ENCODE results near the gene KCNMB2.

The KCNMB2 gene

GRCh38 chr3:178794711-178795110, 258.5 kb downstream of the KCNMB2 start:
- no peak for DNase-seq
- no peak for TF ChIP-seq CTCF (IDR thresholded peaks at IDR 0.05; ENCODE audit: low read depth, low read length)
- H3K36me3 ChIP-seq = no peaks in the 10 kb centered on the region

GRCh38 chr3:178795349-178795748, 259.1 kb downstream of the KCNMB2 start:
- H3K4me1 ChIP-seq = no peaks in the 10 kb centered on the region
- no peaks in the 10 kb centered on the region for H3K27me3 ChIP-seq
- TF ChIP-seq CTCF (IDR thresholded peaks at IDR 0.05; ENCODE audit: low read depth, low read length) = no peak
- no peak overlapping the region for H3K4me3 ChIP-seq (ENCODE audit: low read depth, low read length)
- H3K36me3 ChIP-seq = no peaks in the 10 kb centered on the region
- no peaks in the 10 kb centered on the region for H3K9me3 ChIP-seq
- no peak for DNase-seq

More at GRCh38 chr3:178794711-178795110, 258.5 kb downstream of the KCNMB2 start:
- H3K27me3 ChIP-seq = no peaks in the 10 kb centered on the region
- no peaks in the 10 kb centered on the region for H3K4me1 ChIP-seq
- no peaks in the 10 kb centered on the region for H3K9me3 ChIP-seq
- H3K4me3 ChIP-seq (ENCODE audit: low read depth, low read length) = no peak overlapping the region

GRCh38 chr3:178802259-178802658, 266.0 kb downstream of the KCNMB2 start:
- no peak for DNase-seq
- Histone ChIP-seq H3K9me3 (no peaks in the 10 kb centered on the region), H3K36me3 (no peaks in the 10 kb centered on the region), H3K27me3 (no peaks in the 10 kb centered on the region), H3K4me3 (ENCODE audit: low read depth, low read length) (no peak overlapping the region), H3K4me1 (no peaks in the 10 kb centered on the region)
- TF ChIP-seq CTCF (IDR thresholded peaks at IDR 0.05; ENCODE audit: low read depth, low read length) = no peak

- H3K9me3 ChIP-seq = no peaks in the 10 kb centered on the region
- no peaks in the 10 kb centered on the region for H3K36me3 ChIP-seq
- no peaks in the 10 kb centered on the region for H3K27me3 ChIP-seq
- no peak overlapping the region for H3K4me3 ChIP-seq (ENCODE audit: low read depth, low read length)
- DNase-seq = no peak
- no peaks in the 10 kb centered on the region for H3K4me1 ChIP-seq
- no peak for TF ChIP-seq CTCF (IDR thresholded peaks at IDR 0.05; ENCODE audit: low read depth, low read length)
Observed at GRCh38 chr3:178802993-178803693, 266.9 kb downstream of the KCNMB2 start.

GRCh38 chr3:178804606-178805005, 268.4 kb downstream of the KCNMB2 start:
- no peaks in the 10 kb centered on the region for H3K4me1 ChIP-seq
- no peak overlapping the region for H3K4me3 ChIP-seq (ENCODE audit: low read depth, low read length)
- DNase-seq = no peak
- no peaks in the 10 kb centered on the region for H3K9me3 ChIP-seq
- no peaks in the 10 kb centered on the region for H3K27me3 ChIP-seq
- no peak for TF ChIP-seq CTCF (IDR thresholded peaks at IDR 0.05; ENCODE audit: low read depth, low read length)
- no peaks in the 10 kb centered on the region for H3K36me3 ChIP-seq

- Histone ChIP-seq H3K27me3 (no peaks in the 10 kb centered on the region), H3K4me1 (no peaks in the 10 kb centered on the region)
Observed at GRCh38 chr3:178805741-178806140, 269.5 kb downstream of the KCNMB2 start.

More at GRCh38 chr3:178805741-178806140, 269.5 kb downstream of the KCNMB2 start:
- H3K4me3 ChIP-seq (ENCODE audit: low read depth, low read length) = no peak overlapping the region
- H3K36me3 ChIP-seq = no peaks in the 10 kb centered on the region
- TF ChIP-seq CTCF (IDR thresholded peaks at IDR 0.05; ENCODE audit: low read depth, low read length) = no peak
- H3K9me3 ChIP-seq = no peaks in the 10 kb centered on the region
- no peak for DNase-seq

Measured in BE2C (cell line).